NCI-H345 treated with DMSO at 0.1 percent for 48 hours (cell line): ENCODE data around the gene KRT39.
"Not testable (repeated sequence)": the region's sequence is repeated elsewhere in the genome, so short reads cannot be mapped to it uniquely, and the experiment has no call there.

Source experiments
- DNase-seq: peaks from one replicate; lab custom pipeline; 2025; ENCODE audit not compliant: unreplicated experiment; lab: John Stamatoyannopoulos, UW

KRT39 gene

DNA sequence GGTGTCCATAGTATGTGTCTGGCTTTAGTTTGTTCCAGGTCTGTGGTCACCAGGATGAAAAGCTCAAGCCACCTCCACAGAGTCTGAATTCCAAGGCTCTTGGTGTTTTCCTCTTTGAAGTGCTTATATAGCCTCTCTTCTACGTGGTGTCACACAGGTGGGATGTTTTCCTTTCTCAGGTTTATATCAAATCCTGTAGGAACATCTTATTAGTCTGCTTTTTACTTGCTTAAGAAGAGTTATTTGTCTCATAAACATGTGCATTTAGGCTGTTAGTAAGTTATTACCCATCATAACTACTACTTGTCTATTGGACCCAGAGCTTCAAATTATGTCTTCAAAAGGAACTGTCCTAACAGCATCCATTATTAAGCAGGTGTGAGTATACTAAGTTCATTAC is at the start of gene KRT39:
Gene KRT39 (minus strand): TSS at position 101 of the 400 bp plus-strand sequence. CDS start 92 bp downstream, at position 9.
- DNase-seq, result no peak

DNA sequence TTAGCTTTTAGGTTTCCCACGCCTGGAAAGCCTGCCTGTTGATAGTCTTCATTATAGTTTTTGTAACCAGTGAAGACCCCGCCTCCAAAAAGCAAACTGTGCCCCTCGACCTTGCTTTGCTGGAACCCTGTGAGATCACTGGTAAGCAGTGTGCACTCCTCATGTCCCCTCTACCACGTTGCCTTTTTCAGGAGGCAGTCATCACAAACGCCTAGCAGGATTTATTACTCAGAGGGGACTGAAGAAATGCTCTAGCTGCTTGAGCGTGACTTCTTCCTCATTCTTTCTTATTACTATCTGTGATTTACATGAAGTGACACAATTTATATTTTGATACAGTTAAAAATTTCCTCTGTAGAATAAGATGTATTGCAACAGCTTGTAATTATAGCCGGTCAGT is 48.7 kb upstream of the KRT39 start:
- no peak for DNase-seq

DNA sequence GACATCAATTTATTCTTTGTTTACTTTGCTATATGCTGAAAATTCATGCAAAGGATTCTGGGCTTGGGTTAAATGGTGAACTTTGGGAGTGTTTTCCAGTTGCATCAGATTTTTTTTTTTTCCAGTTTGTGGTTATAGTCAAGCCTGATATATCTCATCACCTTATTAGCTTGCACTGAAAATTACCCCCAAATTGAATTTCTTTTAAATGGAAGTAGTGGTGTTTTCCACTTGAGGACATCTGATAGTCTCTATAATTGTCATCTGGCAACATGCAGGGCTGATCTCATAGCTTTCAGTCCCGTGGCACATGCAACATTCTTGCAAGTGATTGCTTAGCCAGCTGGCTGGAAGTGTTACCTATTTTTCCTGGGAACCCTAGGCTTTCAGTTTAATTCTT is 46.9 kb upstream of the KRT39 start:
- no peak for DNase-seq

DNA sequence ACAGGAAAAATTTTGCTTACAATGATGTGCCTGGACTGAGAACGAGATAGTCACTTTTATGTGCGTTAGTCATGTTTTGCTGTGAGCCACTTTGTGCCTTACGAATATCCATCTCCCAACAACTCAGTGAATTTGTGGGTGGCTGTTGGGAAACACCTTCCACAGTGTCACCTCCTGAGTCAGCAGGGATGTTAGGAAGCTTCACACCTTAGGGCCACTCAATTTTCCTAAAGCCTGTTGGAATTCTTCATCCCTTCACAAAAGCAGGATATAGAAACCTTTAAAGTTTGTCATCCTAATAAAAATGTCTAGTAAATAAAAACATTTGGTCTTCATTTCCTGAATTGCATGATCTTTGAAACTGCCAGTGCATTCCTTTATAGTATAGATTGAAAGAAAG is 46.4 kb upstream of the KRT39 start:
- no peak for DNase-seq

DNA sequence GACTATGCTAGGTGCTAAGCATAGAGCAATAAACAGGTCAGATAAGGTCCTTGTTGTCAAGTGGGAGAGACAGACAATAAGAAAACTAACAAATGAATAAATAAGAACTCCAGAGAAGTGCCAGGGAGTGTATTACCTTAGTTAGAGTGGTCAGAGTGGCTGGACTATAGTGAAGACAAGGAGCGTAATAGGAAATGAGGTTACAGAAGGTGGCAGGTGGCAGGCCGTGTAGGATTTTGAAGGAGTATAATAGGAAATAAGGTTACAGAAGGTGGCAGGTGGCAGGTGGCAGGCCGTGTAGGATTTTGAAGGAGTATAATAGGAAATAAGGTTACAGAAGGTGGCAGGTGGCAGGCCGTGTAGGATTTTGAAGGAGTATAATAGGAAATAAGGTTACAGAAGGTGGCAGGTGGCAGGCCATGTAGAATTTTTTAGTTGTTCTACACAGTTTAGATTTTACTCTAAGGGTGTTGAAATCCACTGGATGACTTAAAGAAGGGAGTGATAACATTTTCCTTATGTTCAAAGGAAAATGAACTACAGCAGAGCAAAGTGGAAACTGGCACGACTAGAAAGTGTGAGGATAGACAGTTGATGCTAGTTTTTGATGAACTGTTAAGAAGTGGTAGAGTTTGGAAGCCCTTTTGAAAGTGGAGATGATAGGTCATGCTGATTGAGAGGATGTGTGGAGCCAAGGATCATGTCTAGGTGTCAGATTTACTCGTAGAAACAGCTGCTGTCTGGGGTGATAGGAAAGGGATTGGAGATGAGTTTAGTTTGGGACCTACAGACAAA is 45.8 kb upstream of the KRT39 start:
- no peak for DNase-seq

DNA sequence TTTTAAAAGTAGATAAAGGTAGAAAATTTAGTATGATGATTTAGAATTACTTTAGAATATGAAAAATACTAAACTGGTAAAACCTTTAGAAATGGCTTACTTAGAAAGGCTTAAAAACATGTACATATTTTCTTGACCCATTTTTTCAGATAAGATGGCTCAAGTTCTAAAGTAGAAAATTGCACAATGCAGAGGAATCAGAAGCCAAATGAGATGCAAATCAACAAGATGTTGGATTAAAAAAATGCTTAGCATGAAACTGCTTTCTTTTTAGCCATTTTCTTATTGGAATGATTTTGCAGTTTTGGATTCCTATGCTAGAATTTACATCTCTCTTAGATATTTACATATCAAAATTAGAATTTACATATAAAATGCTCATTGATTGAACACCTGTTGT is 43.7 kb upstream of the KRT39 start:
- DNase-seq, result no peak

DNA sequence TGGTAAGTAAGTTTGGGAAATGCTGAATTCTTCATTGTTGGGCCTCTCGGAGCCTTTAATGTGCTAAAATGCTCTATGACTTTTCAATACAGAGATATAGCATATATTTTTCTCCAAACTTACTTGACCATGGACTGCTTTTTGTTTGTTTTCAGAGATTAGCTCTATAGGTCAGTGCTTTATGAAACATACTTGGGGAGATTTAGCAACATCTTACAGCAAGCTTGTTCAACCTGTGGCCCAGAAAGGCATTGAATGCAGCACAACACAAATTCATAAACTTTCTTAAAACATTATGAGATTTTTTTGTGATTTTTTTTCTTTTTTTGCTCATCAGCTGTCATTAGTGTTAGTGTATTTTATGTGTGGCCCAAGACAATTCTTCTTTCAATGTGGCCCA is 43.2 kb upstream of the KRT39 start:
- no peak for DNase-seq

DNA sequence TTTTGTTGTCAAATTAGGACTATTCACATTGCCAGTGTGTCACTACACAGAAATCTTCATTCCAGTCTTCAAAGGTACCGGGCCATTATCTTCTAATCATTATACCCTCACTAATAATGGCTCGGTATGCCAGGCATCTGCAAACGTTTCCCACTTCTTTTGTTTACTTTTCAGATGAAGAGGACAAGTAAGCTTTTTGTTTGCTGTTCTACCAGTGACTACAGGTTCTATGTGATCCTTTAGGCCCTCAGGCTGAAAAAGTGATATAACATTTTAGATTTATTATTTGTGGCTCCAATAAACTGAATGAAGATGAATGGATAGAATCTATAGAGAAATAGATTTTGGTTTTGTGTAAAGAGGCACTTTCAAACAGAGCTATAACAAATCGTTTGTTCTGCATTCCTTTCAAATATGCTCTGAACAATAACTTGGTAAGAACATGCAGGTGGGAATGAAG is 42.6 kb upstream of the KRT39 start:
- DNase-seq, result peak; percentile 64

DNA sequence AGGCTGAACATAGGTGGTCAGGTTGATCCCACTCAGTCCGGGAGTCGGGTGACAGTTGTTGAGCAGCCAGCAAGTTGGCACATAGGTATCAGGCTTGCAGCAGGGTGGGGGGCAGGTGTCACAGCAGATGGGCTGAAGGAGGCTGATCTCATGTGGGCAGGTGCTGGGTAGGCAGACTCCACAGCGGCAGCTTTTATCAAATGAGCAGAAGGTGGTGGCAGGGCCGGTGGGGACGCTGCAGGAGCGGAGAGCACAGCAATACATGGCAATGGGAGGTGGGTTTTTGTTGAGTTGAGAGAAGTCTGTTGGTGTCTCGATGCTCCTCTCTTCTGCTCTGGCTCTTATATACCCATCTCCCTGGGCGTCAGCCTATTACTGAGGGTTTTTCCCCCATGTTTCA is 42.1 kb upstream of the KRT39 start, which contains the start of gene KRTAP3-1:
Gene KRTAP3-1 (minus strand): TSS at position 318 of the 400 bp plus-strand sequence. CDS start 54 bp downstream, at position 264.
- DNase-seq, result peak; percentile 68

DNA sequence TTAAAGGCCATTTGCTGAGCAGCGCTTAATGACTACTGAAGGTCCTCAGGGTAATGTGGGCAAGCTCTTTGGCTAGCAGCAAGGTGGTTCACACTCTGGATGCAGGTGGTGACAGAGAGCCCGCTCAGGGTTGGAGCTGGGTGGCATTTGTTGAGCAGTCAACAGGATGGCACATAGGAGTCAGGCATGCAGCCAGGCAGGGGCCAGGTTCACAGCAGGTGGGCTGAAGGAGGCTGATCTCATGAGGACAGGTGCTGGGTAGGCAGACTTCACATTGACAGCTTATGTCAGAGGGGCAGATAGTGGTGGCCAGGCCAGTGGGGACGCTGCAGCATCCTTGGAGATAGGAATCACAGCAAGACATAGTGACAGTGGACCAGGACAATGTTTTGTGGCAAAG is 37.6 kb upstream of the KRT39 start:
- no peak for DNase-seq

DNA sequence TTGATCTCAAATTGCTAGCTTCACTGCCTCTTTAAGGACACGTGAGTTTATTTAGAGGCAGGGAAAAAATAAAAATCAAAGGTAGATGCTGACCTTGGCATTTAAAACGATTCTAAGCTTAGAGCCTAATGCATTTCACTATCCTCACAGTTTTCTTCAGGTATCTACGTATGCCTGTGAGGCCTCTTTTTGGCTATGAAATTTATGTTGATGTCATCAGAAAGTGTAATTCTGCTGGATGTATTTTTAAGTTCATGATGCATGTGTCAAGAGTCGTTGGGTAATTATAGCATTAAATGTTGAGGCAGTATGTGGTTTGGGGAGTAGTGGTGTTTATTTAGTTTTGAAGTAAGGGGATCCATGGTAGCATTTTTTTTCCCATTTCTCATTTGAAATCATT is 37.2 kb upstream of the KRT39 start:
- no peak for DNase-seq

DNA sequence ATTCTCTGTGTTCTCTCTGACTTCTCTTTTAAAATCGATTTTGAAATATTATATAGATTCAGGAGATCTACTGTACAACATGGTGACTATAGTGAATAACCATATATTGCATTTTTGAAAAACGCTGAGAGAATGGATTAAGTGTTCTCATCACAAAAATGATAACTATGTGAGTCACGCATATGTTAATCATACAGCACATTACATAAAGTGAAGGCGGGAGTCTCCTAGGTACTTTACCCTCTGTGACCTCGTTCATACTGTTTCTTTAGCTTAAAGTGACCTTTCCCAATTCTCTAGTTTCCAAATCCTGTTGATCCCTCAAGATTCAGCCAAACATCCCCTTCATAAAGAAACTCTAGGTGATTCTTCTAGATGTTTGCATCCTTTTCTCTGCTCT is 36.1 kb upstream of the KRT39 start:
- no peak for DNase-seq

DNA sequence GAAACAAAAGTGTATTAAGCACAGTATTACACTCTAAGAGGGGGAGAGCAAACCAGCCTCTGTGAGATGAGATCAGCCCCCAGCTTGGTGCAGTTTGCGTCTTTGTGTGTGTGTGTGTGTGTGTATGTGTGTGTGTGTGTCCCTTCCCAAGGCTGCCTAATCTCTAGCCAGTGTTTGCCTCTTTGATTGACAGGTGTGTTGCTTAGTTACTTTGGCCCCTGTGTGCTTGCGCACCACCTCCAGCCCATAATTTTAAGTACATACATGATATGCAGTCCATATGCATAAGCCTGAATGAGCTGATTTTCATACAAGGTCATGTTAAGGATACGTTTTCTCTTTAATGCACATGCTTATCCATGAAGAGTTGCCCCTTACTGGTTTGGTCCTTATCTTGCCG is 35.0 kb upstream of the KRT39 start:
- DNase-seq, result no peak

DNA sequence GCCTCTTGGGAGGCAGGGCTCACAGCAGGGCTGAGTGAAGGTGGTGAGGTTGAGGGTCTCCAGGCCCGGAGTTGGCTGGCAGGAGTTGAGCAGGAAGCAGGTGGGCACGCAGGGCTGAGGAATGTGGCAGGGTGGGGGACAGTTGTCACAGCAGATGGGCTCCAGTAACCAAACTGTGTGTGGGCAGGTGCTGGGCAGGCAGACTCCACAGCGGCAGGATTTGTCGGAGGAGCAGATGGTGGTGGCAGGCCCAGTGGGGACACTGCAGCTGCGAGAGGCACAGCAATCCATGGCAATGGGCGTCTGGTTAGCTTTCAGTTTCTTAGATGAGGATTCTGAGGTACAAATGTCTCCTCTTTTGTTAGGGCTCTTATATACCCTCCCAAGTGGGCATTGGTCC is 32.8 kb upstream of the KRT39 start, which contains the start of gene KRTAP3-2:
Gene KRTAP3-2 (minus strand): TSS at position 344 of the 400 bp plus-strand sequence. CDS start 53 bp downstream, at position 291.
- not testable (repeated sequence) for DNase-seq

DNA sequence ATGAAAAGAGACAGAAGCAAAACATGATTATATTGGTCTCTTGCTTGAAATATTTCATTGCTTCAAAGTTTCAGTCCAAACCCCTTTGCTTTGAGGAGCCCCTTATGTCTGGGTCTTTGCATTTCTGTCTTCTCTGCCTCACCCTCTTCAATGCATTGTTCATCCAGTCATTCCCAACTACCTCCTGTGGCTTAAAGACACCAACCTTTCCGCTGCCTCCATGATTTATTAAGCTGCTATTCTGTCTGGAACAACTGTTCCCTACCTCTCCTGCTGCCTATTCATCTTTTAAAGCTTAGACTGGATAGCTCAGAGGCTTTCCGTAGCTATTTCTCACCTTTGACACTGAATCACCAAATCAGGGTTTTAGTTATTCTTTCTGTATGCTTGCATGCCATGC is 30.6 kb upstream of the KRT39 start:
- no peak for DNase-seq

DNA sequence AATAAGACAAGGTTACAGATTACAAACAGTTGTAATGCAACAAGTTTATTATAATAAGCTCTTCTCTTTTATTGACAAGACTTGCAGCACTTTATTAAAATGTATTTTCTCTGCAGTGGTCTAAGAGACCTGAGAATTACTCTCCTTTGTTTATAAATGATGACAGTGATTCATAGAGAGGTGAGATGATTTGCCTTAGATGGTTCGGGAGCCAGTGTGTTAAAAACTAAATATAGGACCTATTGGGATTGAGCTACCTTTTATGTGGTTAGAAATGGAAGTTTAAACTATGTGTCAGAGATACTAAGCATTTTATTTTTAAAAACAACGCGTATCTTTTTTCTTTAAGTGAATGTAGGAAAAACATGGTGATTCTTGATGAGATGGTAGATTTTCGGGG is 30.1 kb upstream of the KRT39 start:
- no peak for DNase-seq

DNA sequence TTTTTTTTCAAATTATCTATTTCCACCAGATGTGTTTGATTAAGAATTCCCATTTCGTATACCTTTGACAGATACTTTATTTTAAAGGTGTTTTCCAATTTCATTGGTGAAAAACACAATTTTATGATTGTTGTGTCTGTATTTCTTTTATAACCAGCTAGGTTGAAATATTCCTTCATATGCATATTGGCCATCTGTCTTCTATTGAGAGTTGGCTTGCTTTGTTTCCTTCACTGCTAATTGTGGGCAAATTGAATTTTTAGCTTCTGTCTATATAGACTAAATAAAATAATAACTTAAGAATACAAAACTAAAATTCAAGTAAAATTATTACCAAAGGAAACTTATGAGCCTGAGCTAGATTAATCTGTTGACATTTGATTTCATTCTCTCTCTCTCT is 28.4 kb upstream of the KRT39 start:
- DNase-seq, result no peak

DNA sequence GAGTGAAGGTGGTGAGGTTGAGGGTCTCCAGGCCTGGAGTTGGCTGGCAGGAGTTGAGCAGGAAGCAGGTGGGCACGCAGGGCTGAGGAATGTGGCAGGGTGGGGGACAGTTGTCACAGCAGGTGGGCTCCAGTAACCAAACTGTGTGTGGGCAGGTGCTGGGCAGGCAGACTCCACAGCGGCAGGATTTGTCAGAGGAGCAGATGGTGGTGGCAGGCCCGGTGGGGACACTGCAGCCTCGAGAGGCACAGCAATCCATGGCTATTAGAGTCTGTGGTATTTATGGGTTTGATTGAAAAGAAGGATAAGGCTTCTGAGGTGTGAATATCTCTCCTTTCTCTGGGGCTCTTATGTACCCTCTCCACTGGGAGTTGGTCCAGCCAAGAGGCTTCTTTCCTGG is 27.1 kb upstream of the KRT39 start, which contains the start of gene KRTAP3-3:
Gene KRTAP3-3 (minus strand): TSS at position 326 of the 400 bp plus-strand sequence. CDS start 67 bp downstream, at position 259.
- DNase-seq, result no peak

DNA sequence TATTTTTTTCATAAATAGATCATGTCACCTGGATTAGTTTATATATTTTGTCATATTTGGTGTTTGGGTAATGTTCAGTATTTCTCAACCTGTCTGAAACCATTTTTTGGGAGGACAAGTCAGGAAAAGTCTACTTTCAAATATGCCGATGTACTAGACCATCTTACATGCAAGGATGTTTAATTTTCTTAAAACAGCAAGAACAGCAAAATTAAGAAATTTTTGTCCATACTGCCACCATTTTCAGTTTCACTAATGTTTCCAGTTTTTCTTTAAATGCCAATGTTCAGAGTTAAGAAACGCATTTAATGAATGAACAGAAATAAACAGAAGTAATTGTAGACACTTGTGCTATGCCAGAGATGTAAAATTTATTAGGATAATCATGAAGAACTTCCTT is 26.3 kb upstream of the KRT39 start:
- DNase-seq, result no peak

DNA sequence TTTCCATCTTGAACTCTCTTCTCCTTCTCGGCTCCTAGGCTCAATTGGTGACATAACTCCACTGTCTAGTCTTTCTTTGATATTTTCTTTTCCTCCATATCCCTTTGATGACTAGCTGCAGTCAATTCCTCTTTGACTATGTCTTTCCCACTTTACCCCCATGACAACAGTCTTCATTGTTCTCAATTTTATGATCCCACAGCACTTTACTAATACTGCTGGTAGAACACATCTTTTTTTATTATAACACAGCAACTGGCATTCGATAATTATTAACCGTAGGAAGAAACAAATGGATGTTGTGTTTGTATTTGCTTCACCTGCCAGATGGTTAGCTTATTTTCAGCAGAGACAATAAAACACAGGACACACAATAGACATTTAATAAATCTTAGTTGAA is 25.9 kb upstream of the KRT39 start:
- DNase-seq, result no peak

DNA sequence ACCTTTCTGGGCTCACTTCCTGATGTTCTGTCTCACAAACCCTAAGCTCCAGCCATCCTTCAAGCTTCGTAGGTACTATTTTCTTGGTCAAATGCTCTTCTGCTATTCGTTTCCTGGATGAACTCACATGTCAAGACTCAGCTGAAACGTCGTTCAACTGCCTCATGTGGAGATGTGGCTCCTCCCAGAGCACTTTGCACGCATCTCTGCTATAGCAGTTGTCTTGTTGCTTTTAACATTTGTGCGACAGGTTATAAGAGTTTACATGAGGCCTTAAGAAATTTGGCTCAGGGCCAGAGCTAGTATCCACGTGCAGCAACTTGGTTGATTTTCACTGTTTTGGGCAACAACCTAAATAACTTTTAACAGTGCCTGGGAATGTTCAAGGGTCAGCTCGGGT is 20.2 kb upstream of the KRT39 start:
- no peak for DNase-seq

DNA sequence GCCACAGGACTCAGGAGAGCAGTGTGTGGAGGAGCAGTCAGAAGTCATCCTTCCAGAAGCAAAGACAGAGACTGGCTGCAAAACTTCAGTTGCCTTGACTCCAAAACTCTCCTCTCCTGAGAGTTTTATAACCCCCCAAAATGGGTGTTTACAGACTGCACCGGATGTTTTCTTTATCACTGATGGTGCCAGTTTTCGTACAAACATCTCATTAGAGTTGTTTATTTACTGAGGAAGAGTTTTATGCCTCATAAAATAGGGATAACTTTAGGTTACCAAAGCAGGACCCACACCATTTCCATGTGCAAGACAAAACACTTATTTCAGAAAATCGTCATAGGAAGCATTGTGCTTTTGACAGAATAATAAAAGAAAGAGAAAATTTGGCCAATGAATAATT is 17.5 kb upstream of the KRT39 start, which contains the start of gene KRT40:
Gene KRT40 (minus strand): TSS at position 101 of the 400 bp plus-strand sequence. CDS start 53 bp downstream, at position 48.
- no peak for DNase-seq

DNA sequence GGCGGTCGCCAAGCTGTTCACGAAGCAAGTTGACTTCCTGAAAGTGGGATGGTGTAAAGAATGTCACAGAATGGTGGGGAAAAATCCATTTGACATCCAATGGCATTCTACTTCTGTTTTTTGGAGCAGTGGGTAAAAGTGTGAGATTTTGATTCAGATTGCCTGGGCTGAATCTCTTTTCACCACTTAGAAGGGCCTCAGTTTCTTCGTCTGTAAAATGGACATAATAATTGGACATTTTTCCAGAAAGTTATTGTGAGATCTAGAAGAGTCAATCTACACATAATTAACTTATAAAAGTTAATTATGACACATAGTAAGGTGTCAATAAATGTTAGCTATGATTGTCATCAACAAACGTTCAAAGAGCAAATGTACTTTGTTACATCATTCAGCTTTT is 14.4 kb upstream of the KRT39 start:
- DNase-seq, result no peak
